Prostate gland (tissue), 2 donors: ENCODE results near the gene TNS1.

ENCODE experiments used
- POLR2A ChIP-seq: fragments of 450-650 bp; IDR thresholded peaks from one replicate; pipeline ENCODE4 v1.6.1; 2016; ENCODE audit warnings: antibody characterized with exemption, mild to moderate bottlenecking
- POLR2AphosphoS5 ChIP-seq: sonication (generic); formaldehyde crosslinking; IDR thresholded peaks from one replicate; pipeline ENCODE4 v1.6.1; 2017; ENCODE audit warnings: antibody characterized with exemption
- TF ChIP-seq, protein P1 (sequence below), 4 experiments: fragments of 200-600 bp in 2 of 4; fragments of 450-650 bp in 2 of 4; sonication (generic) in 2 of 4; IDR thresholded peaks; 1 replicate in 3 of 4; 2 replicates in 1 of 4; pipeline ENCODE4 v1.5.1; 2016 to 2019; ENCODE audit warnings: antibody characterized with exemption in 4 of 4, mild to moderate bottlenecking in 2 of 4, moderate library complexity in 2 of 4

GRCh38 chr2:217752714-217753459 is 249.9 kb downstream of the TNS1 start:
- TF ChIP-seq, protein P1, sequence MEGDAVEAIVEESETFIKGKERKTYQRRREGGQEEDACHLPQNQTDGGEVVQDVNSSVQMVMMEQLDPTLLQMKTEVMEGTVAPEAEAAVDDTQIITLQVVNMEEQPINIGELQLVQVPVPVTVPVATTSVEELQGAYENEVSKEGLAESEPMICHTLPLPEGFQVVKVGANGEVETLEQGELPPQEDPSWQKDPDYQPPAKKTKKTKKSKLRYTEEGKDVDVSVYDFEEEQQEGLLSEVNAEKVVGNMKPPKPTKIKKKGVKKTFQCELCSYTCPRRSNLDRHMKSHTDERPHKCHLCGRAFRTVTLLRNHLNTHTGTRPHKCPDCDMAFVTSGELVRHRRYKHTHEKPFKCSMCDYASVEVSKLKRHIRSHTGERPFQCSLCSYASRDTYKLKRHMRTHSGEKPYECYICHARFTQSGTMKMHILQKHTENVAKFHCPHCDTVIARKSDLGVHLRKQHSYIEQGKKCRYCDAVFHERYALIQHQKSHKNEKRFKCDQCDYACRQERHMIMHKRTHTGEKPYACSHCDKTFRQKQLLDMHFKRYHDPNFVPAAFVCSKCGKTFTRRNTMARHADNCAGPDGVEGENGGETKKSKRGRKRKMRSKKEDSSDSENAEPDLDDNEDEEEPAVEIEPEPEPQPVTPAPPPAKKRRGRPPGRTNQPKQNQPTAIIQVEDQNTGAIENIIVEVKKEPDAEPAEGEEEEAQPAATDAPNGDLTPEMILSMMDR (IDR thresholded peaks at IDR 0.05) = no peak
- no peak for TF ChIP-seq POLR2AphosphoS5
- TF ChIP-seq POLR2A = no peak
